ENCODE data around the gene PPP2R5D. TPM values are rescaled to one million over a fixed set of nuclear protein-coding genes. Genes with fewer than 3 reads are reported as not detected.
"Not testable (repeated sequence)": the region's sequence is repeated elsewhere in the genome, so short reads cannot be mapped to it uniquely, and the experiment has no call there.

The PPP2R5D gene
- total RNA-seq, 1 donor from 2014 or later = 26.8 TPM

- Mint-ChIP-seq H3K27me3 (no peaks in the 10 kb centered on the region), H3K36me3 (ENCODE audit: low read depth) (peaks cover 71% of the 10 kb centered on the region), H3K4me3 (no peak overlapping the region), H3K4me1 (no peaks in the 10 kb centered on the region), H3K27ac (no peak overlapping the region), H3K9me3 (no peaks in the 10 kb centered on the region)
- DNase-seq = no peak
- no peak for TF ChIP-seq CTCF (IDR thresholded peaks at IDR 0.05)
- ChIA-PET POLR2A (no interaction called here), CTCF (no interaction called here)
- ATAC-seq (ENCODE audit: low read depth) = no peak
- intact Hi-C loops (cut with micrococcal nuclease) = no loop called here
Observed at GRCh38 chr6:43040542-43041257, 56.3 kb downstream of the PPP2R5D start.

- ATAC-seq (ENCODE audit: low read depth); H3K9me3 Mint-ChIP-seq; H3K27ac Mint-ChIP-seq; DNase-seq; intact Hi-C loops (cut with micrococcal nuclease); H3K27me3 Mint-ChIP-seq; H3K4me3 Mint-ChIP-seq; H3K4me1 Mint-ChIP-seq: not testable (repeated sequence)
- POLR2A ChIA-PET = interaction anchor here (0.8 kb wide), 1 partner anchor 183 kb away, joined by 3 read pairs; no protein-coding TSS in a partner anchor
- CTCF ChIA-PET = interaction anchor here (0.7 kb wide), 1 partner anchor 664 kb away, joined by 3 read pairs; no protein-coding TSS in a partner anchor
- H3K36me3 Mint-ChIP-seq (ENCODE audit: low read depth) = peaks cover 74% of the 10 kb centered on the region
Observed at GRCh38 chr6:43041475-43041874, 57.1 kb downstream of the PPP2R5D start.

- Mint-ChIP-seq H3K9me3 (no peaks in the 10 kb centered on the region), H3K27me3 (no peaks in the 10 kb centered on the region), H3K36me3 (ENCODE audit: low read depth) (peaks cover 70% of the 10 kb centered on the region), H3K4me1 (no peaks in the 10 kb centered on the region), H3K27ac (no peak overlapping the region), H3K4me3 (no peak overlapping the region)
- ATAC-seq (ENCODE audit: low read depth) (no peak), DNase-seq (no peak)
- TF ChIP-seq CTCF (IDR thresholded peaks at IDR 0.05) = no peak
- intact Hi-C loops (cut with micrococcal nuclease) = no loop called here
- POLR2A ChIA-PET = no interaction called here
- CTCF ChIA-PET = no interaction called here
Observed at GRCh38 chr6:43043310-43043709, 58.9 kb downstream of the PPP2R5D start.

GRCh38 chr6:43045371-43045930, 61.1 kb downstream of the PPP2R5D start:
- no peak for ATAC-seq (ENCODE audit: low read depth)
- TF ChIP-seq CTCF (IDR thresholded peaks at IDR 0.05) = no peak
- ChIA-PET POLR2A (interaction anchor here (0.9 kb wide), 1 partner anchor 14 kb away, joined by 3 read pairs; the partner anchor contains the start of genes KLC4 and MRPL2), CTCF (no interaction called here)
- no peak for DNase-seq
- Mint-ChIP-seq H3K9me3 (no peaks in the 10 kb centered on the region), H3K36me3 (ENCODE audit: low read depth) (peaks cover 70% of the 10 kb centered on the region), H3K4me1 (no peaks in the 10 kb centered on the region), H3K4me3 (no peak overlapping the region), H3K27me3 (no peaks in the 10 kb centered on the region), H3K27ac (no peak overlapping the region)
- intact Hi-C loops (cut with micrococcal nuclease) = no loop called here

- no peak overlapping the region for H3K27ac Mint-ChIP-seq
- no peak for DNase-seq
- CTCF ChIA-PET = no interaction called here
- POLR2A ChIA-PET = interaction anchor here (0.7 to 1.3 kb wide), 2 partner anchors 10 to 18 kb away, joined by 3 to 4 read pairs; no protein-coding TSS in a partner anchor
- no peak for ATAC-seq (ENCODE audit: low read depth)
- peaks cover 66% of the 10 kb centered on the region for H3K36me3 Mint-ChIP-seq (ENCODE audit: low read depth)
- H3K9me3 Mint-ChIP-seq = no peaks in the 10 kb centered on the region
- intact Hi-C loops (cut with micrococcal nuclease) = no loop called here
- peaks cover 13% of the 10 kb centered on the region for H3K4me1 Mint-ChIP-seq
- H3K4me3 Mint-ChIP-seq = no peak overlapping the region
- H3K27me3 Mint-ChIP-seq = no peaks in the 10 kb centered on the region
- no peak for TF ChIP-seq CTCF (IDR thresholded peaks at IDR 0.05)
Observed at GRCh38 chr6:43047998-43048397, 63.6 kb downstream of the PPP2R5D start.

Measured in activated B cell treated with CpG ODN at 0.5 μM for 24 hours (primary cell).